ENCODE data around the gene CD83. TPM values are rescaled to one million over a fixed set of nuclear protein-coding genes. Genes with fewer than 3 reads are reported as not detected.

CD83 gene
- total RNA-seq, 1 donor from 2014 or later, result 0.99 TPM

DNA sequence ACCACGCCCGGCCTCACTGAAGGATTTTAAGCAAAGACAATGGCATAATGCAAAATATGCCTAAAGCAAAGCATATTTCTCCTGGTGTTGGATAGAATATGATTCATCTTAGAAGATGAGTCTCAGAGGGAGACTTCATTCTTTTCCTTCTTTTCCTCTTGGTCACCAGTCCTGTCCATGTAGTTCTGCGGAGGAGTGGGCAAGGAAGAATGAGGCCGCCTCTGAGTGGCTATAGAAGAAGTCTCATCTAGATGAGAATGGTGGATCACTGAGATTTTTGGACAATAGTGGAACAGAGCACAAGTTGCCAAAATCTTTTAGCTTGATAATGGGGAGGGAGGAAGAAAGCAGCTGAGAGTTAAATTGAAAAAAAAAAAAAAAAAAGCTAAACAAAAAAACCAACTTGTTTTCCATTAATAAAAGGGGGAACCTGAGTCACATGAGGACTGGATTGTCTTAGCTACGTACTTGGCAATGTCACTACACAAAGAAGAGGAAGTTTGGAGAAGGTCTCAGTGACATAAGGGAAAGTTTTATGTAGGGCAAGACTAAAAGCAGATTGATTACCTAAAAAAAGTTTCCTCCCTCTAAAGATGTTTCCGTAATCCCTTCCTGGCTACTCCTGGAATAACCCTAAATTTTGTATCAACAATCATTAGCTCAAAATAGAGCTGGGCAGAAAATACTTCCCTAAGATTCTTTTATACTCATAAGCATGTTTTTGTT lies 6.0 kb downstream of the CD83 start:
- DNase-seq (ENCODE audit: low read depth, low spot score), result no peak

DNA sequence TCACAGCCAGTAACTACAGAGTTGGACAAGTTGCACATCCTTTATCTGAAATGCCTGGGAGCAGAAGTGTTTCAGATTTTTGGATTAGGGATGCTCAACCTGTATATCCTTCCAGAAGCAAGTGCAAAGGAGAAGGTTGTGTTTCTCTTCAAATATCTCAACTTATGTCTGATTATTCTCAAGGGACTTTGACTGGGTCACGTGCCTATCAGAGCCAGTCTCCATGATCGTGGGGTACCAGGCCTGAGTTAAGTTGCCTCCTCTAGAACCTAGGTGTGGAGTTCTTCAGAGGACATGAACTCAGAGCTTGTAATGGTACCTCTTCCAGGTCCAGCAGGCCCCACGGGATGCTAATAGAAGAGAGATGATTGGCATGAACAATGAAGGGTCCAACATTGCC lies 7.8 kb downstream of the CD83 start:
- DNase-seq (ENCODE audit: low read depth, low spot score), result no peak

DNA sequence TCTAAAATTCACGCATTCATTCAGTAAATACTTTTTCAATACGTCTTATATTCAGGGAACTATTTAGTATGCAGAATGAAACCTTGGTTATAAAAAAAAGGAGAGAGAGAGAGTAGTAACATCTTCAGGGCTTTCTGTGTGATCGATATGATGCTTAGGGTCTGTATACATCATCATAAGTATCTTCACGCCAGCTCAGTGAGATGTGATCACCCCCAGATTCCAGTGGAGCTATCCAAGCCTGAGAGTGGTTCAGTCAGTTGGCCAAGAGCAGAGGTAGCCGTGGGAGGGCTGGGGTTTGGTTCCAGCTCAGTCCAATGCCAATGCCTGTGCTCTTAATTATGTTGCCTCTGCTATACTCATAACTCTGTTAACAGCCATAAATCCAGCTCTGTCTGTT lies 8.6 kb downstream of the CD83 start:
- no peak for DNase-seq (ENCODE audit: low read depth, low spot score)

- no peak for DNase-seq (ENCODE audit: low read depth, low spot score)
These were observed 10.0 kb downstream of the CD83 start for GRCh38 chr6:14127611-14128010.

- DNase-seq (ENCODE audit: low read depth, low spot score), result no peak
These were observed 10.4 kb downstream of the CD83 start for GRCh38 chr6:14128012-14128411.

DNA sequence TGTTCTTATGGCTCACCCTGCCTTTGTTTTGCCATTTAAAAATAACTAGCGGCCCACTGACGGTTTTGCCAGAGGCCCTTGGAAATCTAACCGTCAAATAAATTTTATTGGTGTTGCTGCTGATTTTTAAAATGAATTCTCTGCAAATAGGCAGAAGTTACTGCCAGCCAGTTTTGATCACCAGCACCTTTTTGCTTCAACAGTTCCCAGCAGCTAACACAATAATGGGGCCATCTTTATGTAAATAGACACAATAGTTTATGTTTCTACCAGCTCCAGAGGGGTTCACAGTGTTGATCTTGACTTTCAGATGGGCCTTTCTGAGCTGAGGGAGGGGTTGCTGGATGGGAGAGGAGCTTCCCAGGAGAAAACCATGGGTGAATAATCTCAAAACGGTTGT lies 11.2 kb downstream of the CD83 start:
- DNase-seq (ENCODE audit: low read depth, low spot score), result no peak

GRCh38 chr6:14129575-14129974 lies 12.0 kb downstream of the CD83 start:
- no peak for DNase-seq (ENCODE audit: low read depth, low spot score)

GRCh38 chr6:14130435-14131075 lies 13.0 kb downstream of the CD83 start:
- no peak for DNase-seq (ENCODE audit: low read depth, low spot score)

DNA sequence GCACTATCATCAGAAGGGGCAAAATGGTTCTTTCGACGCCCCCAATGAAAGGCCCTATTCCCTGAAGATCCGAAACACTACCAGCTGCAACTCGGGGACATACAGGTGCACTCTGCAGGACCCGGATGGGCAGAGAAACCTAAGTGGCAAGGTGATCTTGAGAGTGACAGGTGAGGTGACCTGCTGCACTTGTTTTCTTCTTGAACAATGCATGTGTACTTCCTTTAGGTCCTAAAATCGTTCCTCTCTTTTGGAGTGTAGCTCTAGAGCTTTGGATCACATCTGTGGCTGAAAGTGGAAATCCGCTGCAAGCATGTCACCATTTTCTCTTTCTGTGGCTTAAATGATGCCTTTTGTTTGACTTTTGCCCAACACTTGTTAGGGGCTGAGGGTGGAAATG lies 14.0 kb downstream of the CD83 start:
- no peak for DNase-seq (ENCODE audit: low read depth, low spot score)

- no peak for DNase-seq (ENCODE audit: low read depth, low spot score)
These were observed 14.8 kb downstream of the CD83 start for GRCh38 chr6:14132244-14132920.

- DNase-seq (ENCODE audit: low read depth, low spot score), result no peak
These were observed 15.3 kb downstream of the CD83 start for GRCh38 chr6:14132921-14133275.

GRCh38 chr6:14134211-14134910 lies 16.8 kb downstream of the CD83 start:
- no peak for DNase-seq (ENCODE audit: low read depth, low spot score)

DNA sequence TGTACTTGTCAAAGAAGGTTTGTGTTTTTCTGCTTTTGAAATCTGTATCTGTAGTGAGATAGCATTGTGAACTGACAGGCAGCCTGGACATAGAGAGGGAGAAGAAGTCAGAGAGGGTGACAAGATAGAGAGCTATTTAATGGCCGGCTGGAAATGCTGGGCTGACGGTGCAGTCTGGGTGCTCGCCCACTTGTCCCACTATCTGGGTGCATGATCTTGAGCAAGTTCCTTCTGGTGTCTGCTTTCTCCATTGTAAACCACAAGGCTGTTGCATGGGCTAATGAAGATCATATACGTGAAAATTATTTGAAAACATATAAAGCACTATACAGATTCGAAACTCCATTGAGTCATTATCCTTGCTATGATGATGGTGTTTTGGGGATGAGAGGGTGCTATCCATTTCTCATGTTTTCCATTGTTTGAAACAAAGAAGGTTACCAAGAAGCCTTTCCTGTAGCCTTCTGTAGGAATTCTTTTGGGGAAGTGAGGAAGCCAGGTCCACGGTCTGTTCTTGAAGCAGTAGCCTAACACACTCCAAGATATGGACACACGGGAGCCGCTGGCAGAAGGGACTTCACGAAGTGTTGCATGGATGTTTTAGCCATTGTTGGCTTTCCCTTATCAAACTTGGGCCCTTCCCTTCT lies 18.4 kb downstream of the CD83 start:
- no peak for DNase-seq (ENCODE audit: low read depth, low spot score)

DNA sequence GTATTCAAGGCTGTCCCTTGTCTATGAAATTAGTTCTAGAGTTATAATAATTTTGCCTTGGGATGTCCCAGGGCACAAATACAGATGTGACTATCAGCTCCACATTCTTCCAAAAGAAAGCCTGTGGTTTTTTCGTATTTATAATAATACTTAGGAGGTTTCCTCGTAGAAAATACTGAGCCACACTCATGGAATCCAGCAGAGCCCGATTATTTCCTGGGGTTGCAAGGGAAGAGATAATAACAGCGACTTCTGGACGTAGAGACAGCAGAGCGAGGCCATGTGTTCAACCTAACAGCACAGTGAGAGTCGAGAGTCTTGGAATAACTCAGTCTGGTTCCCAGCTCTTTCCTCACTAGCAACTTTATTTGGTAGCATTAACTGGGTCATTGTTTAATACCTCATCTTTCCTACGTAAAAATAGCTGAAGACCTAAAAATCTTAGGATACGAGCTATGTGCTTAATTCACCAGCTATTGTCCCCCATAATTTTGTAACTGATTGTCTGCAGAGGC lies 21.2 kb downstream of the CD83 start:
- DNase-seq (ENCODE audit: low read depth, low spot score), result no peak

GRCh38 chr6:14141351-14142062 lies 23.9 kb downstream of the CD83 start:
- DNase-seq (ENCODE audit: low read depth, low spot score), result no peak

GRCh38 chr6:14142063-14142450 lies 24.5 kb downstream of the CD83 start:
- DNase-seq (ENCODE audit: low read depth, low spot score), result no peak

DNA sequence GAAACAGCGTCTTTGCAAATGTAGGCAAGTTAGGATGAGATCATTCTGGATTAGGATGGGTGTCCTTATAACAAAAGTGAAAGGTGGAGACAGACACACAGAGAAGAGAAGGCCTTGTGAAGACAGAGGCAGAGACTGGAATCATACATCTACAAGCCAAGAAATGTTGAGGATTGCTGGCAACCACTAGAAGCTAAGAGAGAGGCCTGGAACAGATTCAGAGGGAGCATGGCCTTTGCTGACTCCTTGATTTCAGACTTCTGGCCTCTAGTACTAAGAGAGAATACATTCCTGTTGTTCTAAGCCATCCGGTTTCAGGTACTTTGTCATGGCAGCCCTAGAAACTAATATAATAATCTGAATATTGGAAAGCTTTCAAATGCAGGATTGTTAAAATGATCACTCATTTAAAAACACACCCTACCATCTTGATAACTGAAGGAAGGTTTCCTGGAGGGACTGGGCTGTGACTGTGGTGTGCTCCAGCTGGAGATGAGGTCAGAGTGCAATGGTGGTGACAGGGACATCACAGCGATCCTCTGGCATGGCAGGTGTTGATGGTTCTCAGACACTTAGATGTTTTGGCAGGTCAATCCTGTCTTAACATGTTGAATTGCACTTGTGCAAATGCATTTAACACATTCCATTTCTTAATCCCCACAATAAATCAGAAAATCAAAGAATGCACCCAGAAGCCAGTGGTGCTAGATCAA lies 25.1 kb downstream of the CD83 start:
- no peak for DNase-seq (ENCODE audit: low read depth, low spot score)

DNA sequence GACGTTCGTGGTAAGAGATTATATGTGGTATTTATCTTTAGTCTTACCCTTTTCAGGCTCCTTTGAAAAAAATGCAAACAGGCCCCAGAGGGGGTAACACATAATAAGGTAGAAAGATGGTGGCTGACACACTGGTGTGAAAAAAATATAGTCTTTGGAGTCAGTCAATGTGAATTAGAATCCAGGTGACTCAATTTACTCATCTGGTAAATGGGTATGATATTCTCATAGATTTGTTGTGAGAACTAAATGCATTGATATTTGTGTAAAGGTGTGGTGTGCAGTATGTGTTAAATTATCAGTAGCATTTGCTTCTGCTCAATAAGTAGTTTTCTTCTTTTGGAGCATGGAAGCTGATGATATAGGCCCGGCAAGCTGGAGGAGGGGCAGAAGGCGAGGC lies 25.7 kb downstream of the CD83 start:
- no peak for DNase-seq (ENCODE audit: low read depth, low spot score)

DNA sequence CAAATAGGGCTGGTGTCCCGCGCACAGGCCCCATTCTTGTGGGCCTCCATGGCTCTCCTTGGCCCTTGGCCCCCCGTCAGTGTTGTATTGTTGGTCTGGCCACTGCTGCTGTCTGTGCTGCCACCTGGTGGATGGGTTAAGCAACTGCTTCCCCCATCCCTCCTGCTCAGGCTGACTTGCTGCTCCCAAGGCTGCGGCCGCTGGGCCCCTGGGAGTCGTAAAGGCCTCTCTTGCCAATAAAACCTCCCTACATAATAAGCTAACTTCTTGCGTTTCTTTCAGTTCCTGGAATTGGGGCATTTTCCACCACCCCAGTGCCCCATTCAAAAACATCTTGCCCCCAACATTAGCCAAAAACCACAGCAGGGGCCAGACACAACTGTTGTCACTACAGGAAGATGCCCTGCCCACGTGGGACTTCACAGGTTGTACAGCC lies 27.1 kb downstream of the CD83 start:
- DNase-seq (ENCODE audit: low read depth, low spot score), result peak; percentile 39

- DNase-seq (ENCODE audit: low read depth, low spot score), result no peak
These were observed 29.0 kb downstream of the CD83 start for GRCh38 chr6:14146506-14147096.
